Subcutaneous adipose tissue (tissue), 4 donors: ENCODE measurements around the gene FUOM. TPM values are rescaled to one million over a fixed set of nuclear protein-coding genes. Genes with fewer than 3 reads are reported as not detected.

ENCODE experiments used
- small RNA-seq: library from RNA; depleted of rRNA; stranded (forward); fragments of <200 nt; gene quantifications from one replicate; pipeline ENCODE3, GENCODE V24; 2016
- total RNA-seq, 4 donors: library from RNA; depleted of rRNA; stranded (reverse); fragments of >200 nt; gene quantifications; one replicate each; pipeline ENCODE4 v1.1.0, GENCODE V29; 2016
- TF ChIP-seq, protein P1 (sequence below): fragments of 450-650 bp; IDR thresholded peaks from one replicate; pipeline ENCODE4 v1.5.1; 2016; ENCODE audit warnings: low read depth, mild to moderate bottlenecking, control low read depth, antibody characterized with exemption, moderate library complexity

Gene FUOM
- total RNA-seq, 4 donors from 2014 or later: 16.5 to 43.2 (median 29.6) TPM

DNA sequence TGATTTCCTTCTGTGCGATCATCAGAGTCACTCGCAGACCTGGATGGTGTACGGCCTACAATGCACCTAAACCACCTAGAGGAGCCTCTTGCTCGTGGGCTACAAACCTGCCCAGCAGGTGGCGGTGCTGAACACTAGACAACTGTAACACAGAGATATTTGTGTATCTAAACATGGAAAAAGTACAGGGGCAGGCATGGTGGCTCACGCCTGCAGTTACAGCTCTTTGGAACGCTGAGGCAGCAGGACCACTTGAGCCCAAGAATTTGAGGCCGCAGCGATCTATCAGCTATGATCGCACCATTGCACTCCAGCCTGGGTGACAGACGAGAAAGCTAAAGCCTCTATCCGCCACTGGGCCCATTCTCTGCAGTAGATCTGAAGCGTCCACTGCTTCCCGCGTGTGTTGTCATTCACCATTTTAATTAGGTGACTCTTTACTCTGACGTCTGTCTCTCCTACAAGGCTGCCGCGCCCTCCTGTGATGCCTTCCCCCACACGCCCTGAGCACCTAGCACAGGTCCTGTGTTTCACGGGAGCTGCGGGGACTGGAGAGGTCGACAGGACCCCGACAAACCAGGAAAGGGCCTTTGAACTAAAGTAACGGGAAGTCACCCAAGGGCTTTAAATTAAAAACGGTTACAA, 49.9 kb downstream of the FUOM start:
- TF ChIP-seq, protein P1, sequence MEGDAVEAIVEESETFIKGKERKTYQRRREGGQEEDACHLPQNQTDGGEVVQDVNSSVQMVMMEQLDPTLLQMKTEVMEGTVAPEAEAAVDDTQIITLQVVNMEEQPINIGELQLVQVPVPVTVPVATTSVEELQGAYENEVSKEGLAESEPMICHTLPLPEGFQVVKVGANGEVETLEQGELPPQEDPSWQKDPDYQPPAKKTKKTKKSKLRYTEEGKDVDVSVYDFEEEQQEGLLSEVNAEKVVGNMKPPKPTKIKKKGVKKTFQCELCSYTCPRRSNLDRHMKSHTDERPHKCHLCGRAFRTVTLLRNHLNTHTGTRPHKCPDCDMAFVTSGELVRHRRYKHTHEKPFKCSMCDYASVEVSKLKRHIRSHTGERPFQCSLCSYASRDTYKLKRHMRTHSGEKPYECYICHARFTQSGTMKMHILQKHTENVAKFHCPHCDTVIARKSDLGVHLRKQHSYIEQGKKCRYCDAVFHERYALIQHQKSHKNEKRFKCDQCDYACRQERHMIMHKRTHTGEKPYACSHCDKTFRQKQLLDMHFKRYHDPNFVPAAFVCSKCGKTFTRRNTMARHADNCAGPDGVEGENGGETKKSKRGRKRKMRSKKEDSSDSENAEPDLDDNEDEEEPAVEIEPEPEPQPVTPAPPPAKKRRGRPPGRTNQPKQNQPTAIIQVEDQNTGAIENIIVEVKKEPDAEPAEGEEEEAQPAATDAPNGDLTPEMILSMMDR: no peak

DNA sequence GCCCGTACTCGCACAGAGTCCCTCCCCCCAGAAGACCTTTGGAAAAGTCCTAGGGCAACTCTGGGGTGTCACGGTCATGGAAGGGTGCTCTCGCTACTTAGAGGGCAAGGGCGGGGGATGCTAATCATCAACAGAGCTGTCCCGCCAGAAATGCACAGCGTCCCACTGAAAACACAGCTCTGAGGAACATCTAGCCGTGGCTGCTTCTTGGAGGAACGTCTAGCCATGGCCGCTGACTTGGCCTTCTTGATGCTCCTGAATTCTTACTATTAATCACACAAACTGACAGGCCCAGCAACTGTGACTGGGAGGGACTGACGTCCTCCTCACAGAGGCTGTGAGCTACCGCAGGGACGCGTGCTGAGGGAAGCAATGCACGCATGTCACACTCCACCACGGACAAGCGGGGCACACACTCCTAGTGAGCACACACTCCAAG, 50.9 kb downstream of the FUOM start:
- TF ChIP-seq, protein P1: no peak

DNA sequence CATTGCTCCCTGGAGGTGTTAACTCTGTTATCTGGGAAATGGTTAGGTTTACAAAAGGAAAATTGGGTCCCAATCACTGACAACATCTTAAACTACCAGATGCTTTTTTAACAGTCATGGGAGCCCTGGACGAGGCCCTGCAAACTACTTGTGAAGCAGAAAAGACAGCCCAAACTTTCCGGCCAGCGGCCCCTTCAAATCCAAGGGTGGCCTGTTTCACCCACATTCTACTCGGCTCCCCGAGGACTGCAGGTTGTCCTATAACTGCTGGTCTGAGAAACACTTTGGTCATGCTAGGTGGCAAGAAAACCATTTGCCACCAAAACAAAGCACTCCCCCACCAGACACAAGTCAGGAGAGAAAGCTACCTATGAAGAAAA, 51.7 kb downstream of the FUOM start:
- TF ChIP-seq, protein P1: no peak

Small RNA genes lying within 50 kb of the gene (small RNA-seq; reads per million reads assigned to genes)
- gene AL360181.4 (not detected), gene BANF1P2 (not detected), gene MIR3944 (not detected)

Other genes starting within 250 kb of the FUOM start
- not detected for gene KNDC1, start 197.8 kb downstream of the FUOM start, total RNA-seq
- not detected for gene UTF1, start 127.8 kb downstream of the FUOM start, total RNA-seq
- 1 to 10 TPM; 1.3 to 3.6 (median 2.9) TPM for gene VENTX, start 120.2 kb downstream of the FUOM start, total RNA-seq
- gene ADAM8, start 81.2 kb downstream of the FUOM start, total RNA-seq: 10 to 100 TPM in 1 of 4 donors, 1 to 10 TPM in 2, under 1 TPM in 1; 0.65 to 27.9 (median 3.3) TPM
- gene TUBGCP2, start 49.1 kb downstream of the FUOM start, total RNA-seq: 10 to 100 TPM; 24.5 to 43.9 (median 36.8) TPM
- 10 to 100 TPM; 17.2 to 29.0 (median 25.3) TPM for gene ZNF511, start 49.1 kb downstream of the FUOM start, total RNA-seq
- under 1 TPM in 1 of 4 donors, not detected in 3; 0.34 TPM for gene CALY, start 21.1 kb downstream of the FUOM start, total RNA-seq
- gene PRAP1, start 10.6 kb downstream of the FUOM start, total RNA-seq: not detected
- 100 to 1,000 TPM; 106 to 317 (median 123) TPM for gene ECHS1, start 15.3 kb upstream of the FUOM start, total RNA-seq
- gene PAOX, start 21.2 kb upstream of the FUOM start, total RNA-seq: 10 to 100 TPM in 1 of 4 donors, 1 to 10 TPM in 3; 2.4 to 18.6 (median 8.1) TPM
- gene MTG1, start 36.1 kb upstream of the FUOM start, total RNA-seq: 10 to 100 TPM; 14.8 to 29.7 (median 23.1) TPM
- gene SPRN, start 66.6 kb upstream of the FUOM start, total RNA-seq: not detected
- 1 to 10 TPM; 1.8 to 5.5 (median 2.0) TPM for gene SCART1, start 95.9 kb upstream of the FUOM start, total RNA-seq
- 1 to 10 TPM in 3 of 4 donors, not detected in 1; 1.1 to 3.2 (median 1.4) TPM for gene CYP2E1, start 169.3 kb upstream of the FUOM start, total RNA-seq
- 10 to 100 TPM in 1 of 4 donors, 1 to 10 TPM in 1, not detected in 2; 1.1 to 13.2 TPM for gene SYCE1, start 207.6 kb upstream of the FUOM start, total RNA-seq